HEK293T (cell line): ENCODE measurements around the gene RPP14.

Experiments
- CTCF ChIA-PET: fragments of 350-600 bp; formaldehyde crosslinking; extraction: SDS; loops from one replicate; lab custom pipeline; 2021; ENCODE audit warnings: antibody characterized with exemption, inconsistent platforms; lab: Yijun Ruan, JAX
- POLR2A ChIA-PET: fragments of 350-600 bp; formaldehyde crosslinking; extraction: SDS; loops from one replicate; lab custom pipeline; 2020; ENCODE audit warnings: antibody characterized with exemption, inconsistent platforms; lab: Yijun Ruan, JAX
- DNase-seq: peaks from one replicate; pipeline ENCODE4 v3.0.0; 2012; ENCODE audit warnings: mixed read lengths; ENCODE audit errors: extremely low spot score
- ARNT ChIP-seq: fragments of 450-650 bp; IDR thresholded peaks from 2 replicates; pipeline ENCODE4 v1.6.1; 2017; ENCODE audit warnings: mild to moderate bottlenecking
- BHLHE40 ChIP-seq: fragments of 450-650 bp; IDR thresholded peaks from 2 replicates; pipeline ENCODE4 v1.6.1; 2016; ENCODE audit warnings: mild to moderate bottlenecking, moderate library complexity, borderline replicate concordance
- CTBP1 ChIP-seq: fragments of 450-650 bp; IDR thresholded peaks from 2 replicates; pipeline ENCODE4 v1.6.1; 2016; ENCODE audit warnings: borderline replicate concordance
- ELF4 ChIP-seq: fragments of 450-650 bp; IDR thresholded peaks from 2 replicates; pipeline ENCODE4 v1.6.1; 2017; ENCODE audit warnings: antibody characterized with exemption
- FOXA1 ChIP-seq: fragments of 450-650 bp; IDR thresholded peaks from 2 replicates; pipeline ENCODE4 v1.6.1; 2016; ENCODE audit warnings: mild to moderate bottlenecking
- FOXK2 ChIP-seq: fragments of 450-650 bp; IDR thresholded peaks from 2 replicates; pipeline ENCODE4 v1.6.1; 2016; ENCODE audit warnings: mild to moderate bottlenecking
- FOXM1 ChIP-seq: fragments of 450-650 bp; IDR thresholded peaks from 2 replicates; pipeline ENCODE4 v1.6.1; 2017; ENCODE audit warnings: mild to moderate bottlenecking, borderline replicate concordance
- HDGF ChIP-seq: fragments of 450-650 bp; IDR thresholded peaks from 2 replicates; pipeline ENCODE4 v1.6.1; 2017; ENCODE audit warnings: antibody characterized with exemption, borderline replicate concordance
- L3MBTL2 ChIP-seq: fragments of 450-650 bp; conservative IDR thresholded peaks from 2 replicates; pipeline ENCODE4 v1.6.1; 2016; ENCODE audit warnings: mild to moderate bottlenecking
- LEF1 ChIP-seq: fragments of 450-650 bp; IDR thresholded peaks from 2 replicates; pipeline ENCODE4 v1.6.1; 2017; ENCODE audit warnings: mild to moderate bottlenecking, borderline replicate concordance
- NFRKB ChIP-seq: fragments of 450-650 bp; IDR thresholded peaks from 2 replicates; pipeline ENCODE4 v1.6.1; 2016; ENCODE audit warnings: mild to moderate bottlenecking, moderate library complexity
- SP1 ChIP-seq: fragments of 450-650 bp; IDR thresholded peaks from 2 replicates; pipeline ENCODE4 v1.6.1; 2017
- SUZ12 ChIP-seq: fragments of 450-650 bp; IDR thresholded peaks from 2 replicates; pipeline ENCODE4 v1.6.1; 2016; ENCODE audit warnings: mild to moderate bottlenecking
- TARDBP ChIP-seq: fragments of 450-650 bp; IDR thresholded peaks from 2 replicates; pipeline ENCODE4 v1.6.1; 2016
- ZNF384 ChIP-seq: fragments of 450-650 bp; IDR thresholded peaks from 2 replicates; pipeline ENCODE4 v1.6.1; 2016
- TF ChIP-seq, protein P1 (sequence below): fragments of 450-650 bp; IDR thresholded peaks from 2 replicates; pipeline ENCODE4 v1.6.1; 2016

Gene RPP14

GRCh38 chr3:58350627-58351013, 44.6 kb downstream of the RPP14 start:
- ChIA-PET POLR2A (interaction anchor here (1.2 kb wide), 1 partner anchor 44 kb away, joined by 4 read pairs; the partner anchor contains the start of genes HTD2 and RPP14), CTCF (interaction anchor here (0.6 to 1.0 kb wide), 2 partner anchors 10 to 44 kb away, joined by 3 to 6 read pairs; no protein-coding TSS in a partner anchor)
- no peak for DNase-seq

DNA sequence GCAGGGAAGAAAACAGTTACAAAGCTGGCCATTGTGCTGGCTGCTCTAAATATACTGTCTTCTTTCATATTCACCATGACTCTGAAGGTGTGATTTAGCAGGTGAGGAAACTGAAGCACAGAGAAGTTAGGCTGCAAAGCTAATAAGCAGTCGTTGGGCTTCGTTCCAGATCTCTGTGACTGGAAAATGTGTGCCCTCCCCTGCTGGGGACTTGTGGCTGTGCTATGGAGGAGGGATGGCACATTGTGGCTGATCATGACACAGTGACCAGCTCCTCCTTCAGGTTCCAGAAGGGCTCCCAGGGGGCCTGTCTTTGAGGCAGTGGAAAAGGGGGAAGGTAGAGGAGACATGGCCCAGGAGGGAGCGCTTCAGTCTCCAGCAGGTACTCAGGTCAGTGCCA, 45.9 kb downstream of the RPP14 start:
- no peak for DNase-seq
- POLR2A ChIA-PET = no interaction called here

More at GRCh38 chr3:58350627-58351013, 44.6 kb downstream of the RPP14 start:
- TF ChIP-seq, protein P1, sequence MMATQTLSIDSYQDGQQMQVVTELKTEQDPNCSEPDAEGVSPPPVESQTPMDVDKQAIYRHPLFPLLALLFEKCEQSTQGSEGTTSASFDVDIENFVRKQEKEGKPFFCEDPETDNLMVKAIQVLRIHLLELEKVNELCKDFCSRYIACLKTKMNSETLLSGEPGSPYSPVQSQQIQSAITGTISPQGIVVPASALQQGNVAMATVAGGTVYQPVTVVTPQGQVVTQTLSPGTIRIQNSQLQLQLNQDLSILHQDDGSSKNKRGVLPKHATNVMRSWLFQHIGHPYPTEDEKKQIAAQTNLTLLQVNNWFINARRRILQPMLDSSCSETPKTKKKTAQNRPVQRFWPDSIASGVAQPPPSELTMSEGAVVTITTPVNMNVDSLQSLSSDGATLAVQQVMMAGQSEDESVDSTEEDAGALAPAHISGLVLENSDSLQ = no peak
- TF ChIP-seq FOXA1 (no peak), ELF4 (no peak), BHLHE40 (no peak), HDGF (no peak), LEF1 (no peak), SUZ12 (no peak), SP1 (no peak), FOXM1 (no peak), CTBP1 (no peak), FOXK2 (no peak), ZNF384 (no peak), L3MBTL2 (no peak), TARDBP (no peak), ARNT (no peak), NFRKB (no peak)

DNA sequence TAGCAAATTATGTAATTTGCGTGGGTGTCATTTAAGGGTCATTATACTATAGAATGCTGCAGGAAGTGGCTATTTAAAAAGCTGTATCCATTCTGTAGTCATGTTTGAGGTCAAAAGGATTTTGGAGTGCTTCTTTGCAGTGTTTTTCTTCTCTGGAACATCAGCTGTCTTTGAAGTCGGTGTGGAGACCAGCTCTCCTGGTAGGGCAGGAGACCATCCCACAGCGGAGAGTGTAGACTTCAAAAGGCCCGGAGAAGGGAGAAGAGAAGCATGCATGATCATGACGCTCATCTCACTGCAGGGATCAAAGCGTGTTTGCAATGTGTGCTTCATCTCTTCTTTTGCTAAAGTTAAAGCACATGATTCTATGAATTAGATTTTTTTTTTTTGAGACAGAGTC, 46.6 kb downstream of the RPP14 start:
- CTCF ChIA-PET = no interaction called here
- no peak for DNase-seq
- POLR2A ChIA-PET = no interaction called here
- TF ChIP-seq L3MBTL2 (no peak), FOXA1 (no peak), SP1 (no peak), LEF1 (no peak), ELF4 (no peak), NFRKB (no peak), ARNT (no peak), ZNF384 (no peak), BHLHE40 (no peak), HDGF (no peak), FOXM1 (no peak), CTBP1 (no peak), SUZ12 (no peak), FOXK2 (no peak), TARDBP (no peak)
- TF ChIP-seq, protein P1 = no peak

More for the DNA sequence above, 45.9 kb downstream of the RPP14 start:
- TF ChIP-seq FOXK2 = no peak
- TF ChIP-seq SUZ12 = no peak
- no peak for TF ChIP-seq HDGF
- no peak for TF ChIP-seq LEF1
- TF ChIP-seq ELF4 = no peak
- TF ChIP-seq BHLHE40 = no peak
- no peak for TF ChIP-seq FOXM1
- no peak for TF ChIP-seq CTBP1
- TF ChIP-seq, protein P1 = no peak
- TF ChIP-seq ZNF384 = no peak
- no peak for TF ChIP-seq SP1
- TF ChIP-seq TARDBP = no peak
- no peak for TF ChIP-seq NFRKB
- TF ChIP-seq L3MBTL2 = no peak
- TF ChIP-seq ARNT = no peak
- no peak for TF ChIP-seq FOXA1
- CTCF ChIA-PET = no interaction called here

DNA sequence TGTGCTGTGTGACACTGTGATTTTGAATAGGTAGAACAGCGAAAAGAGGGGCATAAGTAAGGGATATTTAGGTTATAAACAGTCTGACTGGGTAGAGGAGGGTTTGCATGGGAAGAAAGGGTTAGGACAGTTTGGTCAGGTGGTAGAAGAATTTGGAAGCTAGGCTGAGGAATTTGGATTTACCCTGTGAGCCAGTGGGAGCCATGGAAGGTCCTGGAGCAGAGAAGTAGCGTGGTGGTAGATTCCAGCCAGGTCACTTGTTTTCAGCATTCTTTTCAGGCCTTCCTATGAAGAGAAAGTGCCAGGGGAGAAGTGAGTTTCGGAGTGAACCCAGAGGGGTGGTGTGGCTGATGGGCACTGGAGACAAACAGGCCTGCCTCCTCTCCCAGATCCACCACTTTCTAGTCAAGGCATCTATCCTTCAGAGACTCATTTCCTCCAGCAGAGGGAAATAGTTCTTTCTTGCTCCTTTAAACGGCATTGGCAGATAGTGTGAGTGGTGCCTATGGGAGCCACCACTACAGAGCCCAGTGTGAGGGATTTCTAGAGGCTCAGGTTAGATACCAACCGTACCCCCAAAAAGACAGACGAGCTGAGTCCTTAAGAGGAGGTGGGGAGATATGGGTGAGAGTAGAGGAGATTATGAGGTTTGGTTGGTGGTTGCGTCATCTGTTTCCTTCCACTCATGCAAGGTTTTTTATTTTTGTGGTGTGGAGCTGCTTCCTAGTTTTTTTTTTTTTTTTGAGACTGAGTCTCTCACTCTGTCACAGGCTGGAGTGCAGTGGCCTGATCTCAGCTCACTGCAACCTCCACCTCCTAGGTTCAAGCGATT, 47.9 kb downstream of the RPP14 start:
- CTCF ChIA-PET = no interaction called here
- no peak for DNase-seq
- TF ChIP-seq FOXA1 (no peak), LEF1 (no peak), SP1 (no peak), ARNT (no peak), FOXM1 (no peak), BHLHE40 (no peak), FOXK2 (no peak), HDGF (no peak), ZNF384 (no peak), ELF4 (no peak)
- POLR2A ChIA-PET = no interaction called here

- DNase-seq = no peak
- POLR2A ChIA-PET = no interaction called here
- no peak for TF ChIP-seq FOXA1
- TF ChIP-seq LEF1 = no peak
- TF ChIP-seq HDGF = no peak
- TF ChIP-seq FOXK2 = no peak
- TF ChIP-seq FOXM1 = no peak
- no peak for TF ChIP-seq L3MBTL2
- TF ChIP-seq ELF4 = no peak
- no peak for TF ChIP-seq CTBP1
- no peak for TF ChIP-seq ZNF384
- no peak for TF ChIP-seq ARNT
- TF ChIP-seq, protein P1 = no peak
- no peak for TF ChIP-seq NFRKB
- TF ChIP-seq TARDBP = no peak
- no peak for TF ChIP-seq SP1
- no peak for TF ChIP-seq BHLHE40
- no peak for TF ChIP-seq SUZ12
- CTCF ChIA-PET = no interaction called here
Observed at GRCh38 chr3:58355179-58355578, 49.1 kb downstream of the RPP14 start.
